Measurements from ENCODE around the gene RXRB. TPM values are rescaled to one million over a fixed set of nuclear protein-coding genes. Genes with fewer than 3 reads are reported as not detected.

The RXRB gene
- total RNA-seq, 6 experiments from 2014 or later = 37.3 to 41.6 (median 38.3) TPM

DNA sequence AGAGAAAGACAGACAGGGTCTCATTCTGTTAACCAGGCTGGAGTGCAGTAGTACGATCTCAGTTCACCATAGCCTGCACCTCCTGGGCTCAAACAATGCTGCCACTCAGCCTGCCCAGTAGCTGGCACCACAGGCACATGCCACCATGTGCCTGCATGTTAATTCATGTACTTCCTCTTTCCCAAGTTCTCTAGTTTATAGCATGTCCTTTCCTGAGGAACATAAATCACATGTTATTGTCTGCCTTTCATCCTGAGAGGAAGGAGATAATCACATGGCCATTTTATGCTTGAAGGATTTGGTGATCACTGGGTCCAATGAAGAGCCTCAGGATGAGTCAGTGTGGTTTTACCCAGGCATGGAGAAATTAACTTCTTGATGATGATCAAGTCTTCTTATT is 56.1 kb downstream of the RXRB start:
- Mint-ChIP-seq H3K4me1 (ENCODE audit: low read depth) (no peaks in the 10 kb centered on the region), H3K9me3 (no peaks in the 10 kb centered on the region), H3K4me3 (no peak overlapping the region), H3K36me3 (ENCODE audit: low read depth) (no peaks in the 10 kb centered on the region), H3K27ac (no peak overlapping the region), H3K27me3 (ENCODE audit: insufficient read depth) (peaks cover 47% of the 10 kb centered on the region)
- TF ChIP-seq, protein P1, sequence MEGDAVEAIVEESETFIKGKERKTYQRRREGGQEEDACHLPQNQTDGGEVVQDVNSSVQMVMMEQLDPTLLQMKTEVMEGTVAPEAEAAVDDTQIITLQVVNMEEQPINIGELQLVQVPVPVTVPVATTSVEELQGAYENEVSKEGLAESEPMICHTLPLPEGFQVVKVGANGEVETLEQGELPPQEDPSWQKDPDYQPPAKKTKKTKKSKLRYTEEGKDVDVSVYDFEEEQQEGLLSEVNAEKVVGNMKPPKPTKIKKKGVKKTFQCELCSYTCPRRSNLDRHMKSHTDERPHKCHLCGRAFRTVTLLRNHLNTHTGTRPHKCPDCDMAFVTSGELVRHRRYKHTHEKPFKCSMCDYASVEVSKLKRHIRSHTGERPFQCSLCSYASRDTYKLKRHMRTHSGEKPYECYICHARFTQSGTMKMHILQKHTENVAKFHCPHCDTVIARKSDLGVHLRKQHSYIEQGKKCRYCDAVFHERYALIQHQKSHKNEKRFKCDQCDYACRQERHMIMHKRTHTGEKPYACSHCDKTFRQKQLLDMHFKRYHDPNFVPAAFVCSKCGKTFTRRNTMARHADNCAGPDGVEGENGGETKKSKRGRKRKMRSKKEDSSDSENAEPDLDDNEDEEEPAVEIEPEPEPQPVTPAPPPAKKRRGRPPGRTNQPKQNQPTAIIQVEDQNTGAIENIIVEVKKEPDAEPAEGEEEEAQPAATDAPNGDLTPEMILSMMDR (IDR thresholded peaks at IDR 0.05) = no peak
- no peak for DNase-seq

Small RNA genes lying within 50 kb of the gene (microRNA-seq; reads per million reads assigned to microRNA genes)
- 6.2 reads per million for gene MIR219A1

Other genes with a start within 250 kb of the RXRB start
- 1 to 10 TPM; 2.0 to 3.1 (median 2.2) TPM for gene HLA-DMA, start 247.6 kb downstream of the RXRB start, total RNA-seq (2021; fragmentation: NEBNext Ultra II Directional; extraction: Animal tissue kit (Norgen Biotek cat#: 25700))
- gene BRD2, start 232.1 kb downstream of the RXRB start, total RNA-seq (2021; fragmentation: NEBNext Ultra II Directional; extraction: Animal tissue kit (Norgen Biotek cat#: 25700)) = 100 to 1,000 TPM; 147 to 163 (median 157) TPM
- not detected for gene HLA-DOA, start 191.1 kb downstream of the RXRB start, total RNA-seq (2021; fragmentation: NEBNext Ultra II Directional; extraction: Animal tissue kit (Norgen Biotek cat#: 25700))
- gene HLA-DPA1, start 127.0 kb downstream of the RXRB start, total RNA-seq (2021; fragmentation: NEBNext Ultra II Directional; extraction: Animal tissue kit (Norgen Biotek cat#: 25700)) = 1 to 10 TPM in 5 of 6 experiments, under 1 TPM in 1; 0.94 to 3.8 (median 1.9) TPM
- gene HLA-DPB1, start 124.7 kb downstream of the RXRB start, total RNA-seq (2021; fragmentation: NEBNext Ultra II Directional; extraction: Animal tissue kit (Norgen Biotek cat#: 25700)) = 1 to 10 TPM; 1.6 to 4.8 (median 1.9) TPM
- under 1 TPM; 0.15 to 0.69 (median 0.38) TPM for gene COL11A2, start 8.2 kb downstream of the RXRB start, total RNA-seq (2021; fragmentation: NEBNext Ultra II Directional; extraction: Animal tissue kit (Norgen Biotek cat#: 25700))
- 100 to 1,000 TPM; 215 to 240 (median 225) TPM for gene SLC39A7, start 202 bp upstream of the RXRB start, total RNA-seq (2021; fragmentation: NEBNext Ultra II Directional; extraction: Animal tissue kit (Norgen Biotek cat#: 25700))
- 1 to 10 TPM in 2 of 6 experiments, under 1 TPM in 4; 0.39 to 1.2 (median 0.73) TPM for gene HSD17B8, start 4.0 kb upstream of the RXRB start, total RNA-seq (2021; fragmentation: NEBNext Ultra II Directional; extraction: Animal tissue kit (Norgen Biotek cat#: 25700))
- 10 to 100 TPM; 43.4 to 55.1 (median 52.1) TPM for gene RING1, start 7.8 kb upstream of the RXRB start, total RNA-seq (2021; fragmentation: NEBNext Ultra II Directional; extraction: Animal tissue kit (Norgen Biotek cat#: 25700))
- gene VPS52, start 71.2 kb upstream of the RXRB start, total RNA-seq (2021; fragmentation: NEBNext Ultra II Directional; extraction: Animal tissue kit (Norgen Biotek cat#: 25700)) = 10 to 100 TPM; 35.7 to 51.4 (median 44.4) TPM
- gene RPS18, start 71.4 kb upstream of the RXRB start, total RNA-seq (2021; fragmentation: NEBNext Ultra II Directional; extraction: Animal tissue kit (Norgen Biotek cat#: 25700)) = 1,000 to 10,000 TPM; 1,449 to 2,347 (median 1,965) TPM
- 1 to 10 TPM in 5 of 6 experiments, under 1 TPM in 1; 0.66 to 3.0 (median 2.7) TPM for gene B3GALT4, start 76.5 kb upstream of the RXRB start, total RNA-seq (2021; fragmentation: NEBNext Ultra II Directional; extraction: Animal tissue kit (Norgen Biotek cat#: 25700))
- 10 to 100 TPM; 71.0 to 89.9 (median 74.6) TPM for gene WDR46, start 88.6 kb upstream of the RXRB start, total RNA-seq (2021; fragmentation: NEBNext Ultra II Directional; extraction: Animal tissue kit (Norgen Biotek cat#: 25700))
- 10 to 100 TPM; 52.1 to 73.7 (median 69.7) TPM for gene PFDN6, start 88.9 kb upstream of the RXRB start, total RNA-seq (2021; fragmentation: NEBNext Ultra II Directional; extraction: Animal tissue kit (Norgen Biotek cat#: 25700))
- gene RGL2, start 98.3 kb upstream of the RXRB start, total RNA-seq (2021; fragmentation: NEBNext Ultra II Directional; extraction: Animal tissue kit (Norgen Biotek cat#: 25700)) = 10 to 100 TPM; 26.7 to 31.6 (median 27.9) TPM
- gene TAPBP, start 113.4 kb upstream of the RXRB start, total RNA-seq (2021; fragmentation: NEBNext Ultra II Directional; extraction: Animal tissue kit (Norgen Biotek cat#: 25700)) = 100 to 1,000 TPM in 5 of 6 experiments, 10 to 100 TPM in 1; 88.7 to 118 (median 104) TPM
- gene ZBTB22, start 117.1 kb upstream of the RXRB start, total RNA-seq (2021; fragmentation: NEBNext Ultra II Directional; extraction: Animal tissue kit (Norgen Biotek cat#: 25700)) = 10 to 100 TPM; 15.2 to 19.9 (median 17.0) TPM
- 10 to 100 TPM; 44.9 to 53.2 (median 50.4) TPM for gene DAXX, start 122.3 kb upstream of the RXRB start, total RNA-seq (2021; fragmentation: NEBNext Ultra II Directional; extraction: Animal tissue kit (Norgen Biotek cat#: 25700))
- gene KIFC1, start 191.2 kb upstream of the RXRB start, total RNA-seq (2021; fragmentation: NEBNext Ultra II Directional; extraction: Animal tissue kit (Norgen Biotek cat#: 25700)) = 10 to 100 TPM; 20.6 to 43.5 (median 38.6) TPM
- 10 to 100 TPM; 43.2 to 52.8 (median 51.4) TPM for gene PHF1, start 210.3 kb upstream of the RXRB start, total RNA-seq (2021; fragmentation: NEBNext Ultra II Directional; extraction: Animal tissue kit (Norgen Biotek cat#: 25700))
- 100 to 1,000 TPM; 464 to 546 (median 536) TPM for gene CUTA, start 217.4 kb upstream of the RXRB start, total RNA-seq (2021; fragmentation: NEBNext Ultra II Directional; extraction: Animal tissue kit (Norgen Biotek cat#: 25700))
- gene SYNGAP1, start 219.4 kb upstream of the RXRB start, total RNA-seq (2021; fragmentation: NEBNext Ultra II Directional; extraction: Animal tissue kit (Norgen Biotek cat#: 25700)) = 10 to 100 TPM; 10.5 to 15.0 (median 13.3) TPM